GM19099 (cell line): ENCODE measurements around the gene IL1RAP.

ENCODE experiments used
- POLR2A ChIP-seq: IDR thresholded peaks from 3 replicates; pipeline ENCODE4 v1.6.1; 2011; ENCODE audit warnings: low read depth; ENCODE audit not compliant: insufficient read length; ENCODE audit errors: extremely low read depth

The IL1RAP gene

GRCh38 chr3:190677001-190677400 lies 163.1 kb downstream of the IL1RAP start:
- no peak for TF ChIP-seq POLR2A

GRCh38 chr3:190680691-190681090 lies 166.8 kb downstream of the IL1RAP start:
- TF ChIP-seq POLR2A, result no peak

- no peak for TF ChIP-seq POLR2A
Observed at GRCh38 chr3:190684776-190685175, 170.9 kb downstream of the IL1RAP start.

GRCh38 chr3:190686011-190686410 lies 172.1 kb downstream of the IL1RAP start:
- TF ChIP-seq POLR2A, result no peak

GRCh38 chr3:190690246-190690645 lies 176.4 kb downstream of the IL1RAP start:
- no peak for TF ChIP-seq POLR2A

- TF ChIP-seq POLR2A, result no peak
Observed at GRCh38 chr3:190692256-190692655, 178.4 kb downstream of the IL1RAP start.

GRCh38 chr3:190694335-190695001 lies 180.6 kb downstream of the IL1RAP start:
- no peak for TF ChIP-seq POLR2A

GRCh38 chr3:190695225-190695624 lies 181.3 kb downstream of the IL1RAP start:
- no peak for TF ChIP-seq POLR2A

- no peak for TF ChIP-seq POLR2A
Observed at GRCh38 chr3:190695994-190696393, 182.1 kb downstream of the IL1RAP start.

GRCh38 chr3:190696777-190697501 lies 183.1 kb downstream of the IL1RAP start:
- TF ChIP-seq POLR2A, result no peak

GRCh38 chr3:190697502-190697830 lies 183.6 kb downstream of the IL1RAP start:
- TF ChIP-seq POLR2A, result no peak

GRCh38 chr3:190697901-190698300 lies 184.0 kb downstream of the IL1RAP start:
- no peak for TF ChIP-seq POLR2A

GRCh38 chr3:190699776-190700175 lies 185.9 kb downstream of the IL1RAP start:
- no peak for TF ChIP-seq POLR2A

- no peak for TF ChIP-seq POLR2A
Observed at GRCh38 chr3:190701096-190701532, 187.2 kb downstream of the IL1RAP start.

GRCh38 chr3:190706582-190706981 lies 192.7 kb downstream of the IL1RAP start:
- TF ChIP-seq POLR2A, result no peak
